ENCODE results near the gene RB1. TPM values are rescaled to one million over a fixed set of nuclear protein-coding genes. Genes with fewer than 3 reads are reported as not detected.
A peak's percentile ranks its signal among the peaks of the same experiment; 100 is the strongest.

RB1 gene
- total RNA-seq, 3 donors from 2014 or later (not counting 1 experiment from before 2014, with no cell fraction given), result 25.5 to 28.3 (median 26.9) TPM

DNA sequence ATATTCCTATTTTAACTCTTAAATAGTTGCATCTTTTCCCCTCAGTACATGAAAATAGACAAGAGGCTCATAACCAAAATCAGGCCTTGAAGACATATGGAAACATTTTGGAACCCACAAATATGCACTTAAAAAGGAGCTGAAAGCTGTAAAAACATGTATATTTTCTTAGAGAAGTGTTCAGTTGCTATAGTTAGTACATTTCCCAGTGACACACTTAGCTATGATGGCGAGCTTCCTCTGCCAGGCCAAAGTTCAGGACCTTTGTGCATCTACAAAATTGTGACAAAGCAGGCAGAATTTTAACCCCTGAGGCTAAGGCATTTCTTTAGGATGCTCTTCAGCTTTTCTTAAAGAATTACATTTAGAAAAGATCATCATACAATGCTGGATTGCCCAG is 174.8 kb downstream of the RB1 start:
- Mint-ChIP-seq H3K4me1 (peaks cover 9 to 10% of the 10 kb centered on the region in 2 donors), H3K4me3 (no peak overlapping the region), H3K27ac (no peak overlapping the region), H3K9me3 (no peaks in the 10 kb centered on the region), H3K36me3 (peaks cover 14% of the 10 kb centered on the region), H3K27me3 (ENCODE audit: low read depth in 2 of 2) (no peaks in the 10 kb centered on the region)
- DNase-seq (no peak), ATAC-seq (no peak)
- intact Hi-C loops (cut with micrococcal nuclease), result no loop called here
- no peak for TF ChIP-seq CTCF (IDR thresholded peaks at IDR 0.05)
- WGBS (ENCODE audit: insufficient coverage), result 67% methylated on average over 1 of the region's 1 CpG
- no peaks in the 10 kb centered on the region for H3K9me3 ChIP-seq (ENCODE audit: control insufficient read depth, insufficient read depth, low read length)
- H3K4me3 ChIP-seq (ENCODE audit: low read length), result no peak overlapping the region
- H3K27me3 ChIP-seq (ENCODE audit: control insufficient read depth, insufficient read depth, low read length), result no peaks in the 10 kb centered on the region
- H3K36me3 ChIP-seq (ENCODE audit: control insufficient read depth, insufficient read depth, low read length), result peaks cover 24% of the 10 kb centered on the region
- no peak overlapping the region for H3K27ac ChIP-seq (ENCODE audit: low read length)
- H3K4me1 ChIP-seq (ENCODE audit: control insufficient read depth, insufficient read depth, low read length), result no peaks in the 10 kb centered on the region

GRCh38 chr13:48483575-48483974 is 180.0 kb downstream of the RB1 start:
- TF ChIP-seq CTCF (IDR thresholded peaks at IDR 0.05), result no peak
- Mint-ChIP-seq H3K27me3 (ENCODE audit: low read depth in 2 of 2) (no peaks in the 10 kb centered on the region), H3K9me3 (no peaks in the 10 kb centered on the region), H3K36me3 (peaks cover 9% of the 10 kb centered on the region), H3K4me1 (peaks cover 31 to 36% of the 10 kb centered on the region in 2 donors), H3K4me3 (no peak overlapping the region), H3K27ac (no peak overlapping the region)
- ATAC-seq (no peak), DNase-seq (no peak)
- Histone ChIP-seq H3K27ac (ENCODE audit: low read length) (no peak overlapping the region), H3K9me3 (ENCODE audit: control insufficient read depth, insufficient read depth, low read length) (no peaks in the 10 kb centered on the region), H3K4me1 (ENCODE audit: control insufficient read depth, insufficient read depth, low read length) (peaks cover 13% of the 10 kb centered on the region), H3K36me3 (ENCODE audit: control insufficient read depth, insufficient read depth, low read length) (peaks cover 18% of the 10 kb centered on the region), H3K4me3 (ENCODE audit: low read length) (no peak overlapping the region), H3K27me3 (ENCODE audit: control insufficient read depth, insufficient read depth, low read length) (no peaks in the 10 kb centered on the region)
- intact Hi-C loops (cut with micrococcal nuclease), result no loop called here
- 100% methylated on average over 3 of the region's 3 CpGs for WGBS (ENCODE audit: insufficient coverage)

DNA sequence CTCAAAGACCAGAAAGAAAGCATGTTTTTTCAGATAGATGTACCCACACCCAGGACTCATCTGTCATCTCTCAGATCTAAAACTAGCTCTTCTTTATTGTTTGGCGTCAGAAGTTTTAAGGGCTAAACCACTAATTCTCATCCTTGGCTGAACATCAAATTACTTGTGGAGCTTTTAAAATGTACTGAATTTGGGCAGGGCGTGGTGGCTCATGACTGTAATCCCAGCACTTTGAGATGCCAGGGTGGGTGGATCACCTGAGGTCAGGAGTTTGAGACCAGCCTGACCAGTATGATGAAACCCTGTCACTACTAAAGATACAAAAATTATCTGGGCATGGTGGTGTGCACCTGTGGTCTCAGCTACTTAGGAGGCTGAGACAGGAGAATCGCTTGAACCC is 181.9 kb downstream of the RB1 start:
- ATAC-seq (no peak), DNase-seq (no peak)
- Mint-ChIP-seq H3K4me3 (no peak overlapping the region), H3K9me3 (no peaks in the 10 kb centered on the region), H3K36me3 (peaks cover 9% of the 10 kb centered on the region), H3K4me1 (peaks cover 49 to 54% of the 10 kb centered on the region in 2 donors), H3K27me3 (ENCODE audit: low read depth in 2 of 2) (no peaks in the 10 kb centered on the region), H3K27ac (peak overlapping the region; percentile 74 to 75)
- intact Hi-C loops (cut with micrococcal nuclease), result no loop called here
- 91% methylated on average over 3 of the region's 3 CpGs for WGBS (ENCODE audit: insufficient coverage)
- no peak overlapping the region for H3K4me3 ChIP-seq (ENCODE audit: low read length)
- no peaks in the 10 kb centered on the region for H3K9me3 ChIP-seq (ENCODE audit: control insufficient read depth, insufficient read depth, low read length)
- H3K36me3 ChIP-seq (ENCODE audit: control insufficient read depth, insufficient read depth, low read length), result peaks cover 18% of the 10 kb centered on the region
- H3K27ac ChIP-seq (ENCODE audit: low read length), result no peak overlapping the region
- H3K4me1 ChIP-seq (ENCODE audit: control insufficient read depth, insufficient read depth, low read length), result peaks cover 13% of the 10 kb centered on the region
- no peak for TF ChIP-seq CTCF (IDR thresholded peaks at IDR 0.05)
- H3K27me3 ChIP-seq (ENCODE audit: control insufficient read depth, insufficient read depth, low read length), result no peaks in the 10 kb centered on the region

- Histone ChIP-seq H3K4me1 (ENCODE audit: control insufficient read depth, insufficient read depth, low read length) (peaks cover 20% of the 10 kb centered on the region), H3K36me3 (ENCODE audit: control insufficient read depth, insufficient read depth, low read length) (peaks cover 15% of the 10 kb centered on the region), H3K27me3 (ENCODE audit: control insufficient read depth, insufficient read depth, low read length) (no peaks in the 10 kb centered on the region), H3K9me3 (ENCODE audit: control insufficient read depth, insufficient read depth, low read length) (no peaks in the 10 kb centered on the region), H3K27ac (ENCODE audit: low read length) (peak overlapping the region; percentile 21), H3K4me3 (ENCODE audit: low read length) (no peak overlapping the region)
- H3K9me3 Mint-ChIP-seq, result no peaks in the 10 kb centered on the region
- ATAC-seq, result peak in 2 of 3 donors; percentile 32 to 59
- no peak for DNase-seq
- H3K27ac Mint-ChIP-seq, result peak overlapping the region; percentile 74 to 75
- H3K27me3 Mint-ChIP-seq (ENCODE audit: low read depth in 2 of 2), result no peaks in the 10 kb centered on the region
- peaks cover 53 to 58% of the 10 kb centered on the region in 2 donors for H3K4me1 Mint-ChIP-seq
- intact Hi-C loops (cut with micrococcal nuclease), result no loop called here
- H3K36me3 Mint-ChIP-seq, result peaks cover 9% of the 10 kb centered on the region
- TF ChIP-seq CTCF (IDR thresholded peaks at IDR 0.05), result no peak
- H3K4me3 Mint-ChIP-seq, result peak overlapping the region; percentile 60
These were observed 182.8 kb downstream of the RB1 start for GRCh38 chr13:48486362-48486761.

Data from natural killer cell (primary cell).